DMS153 (cell line): ENCODE data around the gene PPIL6.
A peak's percentile ranks its signal among the peaks of the same experiment; 100 is the strongest.
"Not testable (repeated sequence)": the region's sequence is repeated elsewhere in the genome, so short reads cannot be mapped to it uniquely, and the experiment has no call there.

Experiments used
- DNase-seq: peaks from one replicate; lab custom pipeline; 2025; lab: John Stamatoyannopoulos, UW

The PPIL6 gene

GRCh38 chr6:109393886-109394281, 46.5 kb downstream of the PPIL6 start:
- no peak for DNase-seq

- no peak for DNase-seq
These were observed 47.1 kb downstream of the PPIL6 start for GRCh38 chr6:109393157-109393885.

GRCh38 chr6:109389650-109390274, 50.7 kb downstream of the PPIL6 start:
- DNase-seq: no peak

GRCh38 chr6:109388265-109388664, 52.2 kb downstream of the PPIL6 start:
- no peak for DNase-seq

- no peak for DNase-seq
These were observed 56.9 kb downstream of the PPIL6 start for GRCh38 chr6:109383438-109383940.

- DNase-seq: peak; percentile 93
These were observed 57.6 kb downstream of the PPIL6 start for GRCh38 chr6:109382576-109383437.

GRCh38 chr6:109381747-109382575, 58.5 kb downstream of the PPIL6 start, which contains the start of gene CD164:
TSS of gene CD164 (minus strand) at chr6:109382467. CDS start at chr6:109382378, 89 bp downstream.
- DNase-seq: peak; percentile 91

- DNase-seq: no peak
These were observed 59.2 kb downstream of the PPIL6 start for GRCh38 chr6:109381061-109381746.

GRCh38 chr6:109379711-109380110, 60.7 kb downstream of the PPIL6 start:
- no peak for DNase-seq

GRCh38 chr6:109377717-109378116, 62.7 kb downstream of the PPIL6 start:
- DNase-seq: no peak

- DNase-seq: no peak
These were observed 66.0 kb downstream of the PPIL6 start for GRCh38 chr6:109374326-109374892.

- no peak for DNase-seq
These were observed 66.7 kb downstream of the PPIL6 start for GRCh38 chr6:109373762-109374161.

GRCh38 chr6:109373331-109373730, 67.1 kb downstream of the PPIL6 start:
- DNase-seq: no peak

GRCh38 chr6:109372130-109372529, 68.3 kb downstream of the PPIL6 start:
- no peak for DNase-seq

GRCh38 chr6:109370792-109371191, 69.6 kb downstream of the PPIL6 start:
- no peak for DNase-seq

- DNase-seq: no peak
These were observed 70.1 kb downstream of the PPIL6 start for GRCh38 chr6:109370336-109370735.

GRCh38 chr6:109369728-109370127, 70.7 kb downstream of the PPIL6 start:
- DNase-seq: no peak

GRCh38 chr6:109364382-109365078, 75.9 kb downstream of the PPIL6 start:
- not testable (repeated sequence) for DNase-seq

- DNase-seq: no peak
These were observed 76.7 kb downstream of the PPIL6 start for GRCh38 chr6:109363753-109364152.
